GM12801 (cell line): Measurements from ENCODE around the gene CA7.
A peak's percentile ranks its signal among the peaks of the same experiment; 100 is the strongest.

Source experiments
- TF ChIP-seq, protein P1 (sequence below): IDR thresholded peaks from one replicate; pipeline ENCODE4 v1.5.1; 2011; ENCODE audit warnings: control low read depth; ENCODE audit not compliant: insufficient read length; ENCODE audit errors: extremely low read depth

CA7 gene

DNA sequence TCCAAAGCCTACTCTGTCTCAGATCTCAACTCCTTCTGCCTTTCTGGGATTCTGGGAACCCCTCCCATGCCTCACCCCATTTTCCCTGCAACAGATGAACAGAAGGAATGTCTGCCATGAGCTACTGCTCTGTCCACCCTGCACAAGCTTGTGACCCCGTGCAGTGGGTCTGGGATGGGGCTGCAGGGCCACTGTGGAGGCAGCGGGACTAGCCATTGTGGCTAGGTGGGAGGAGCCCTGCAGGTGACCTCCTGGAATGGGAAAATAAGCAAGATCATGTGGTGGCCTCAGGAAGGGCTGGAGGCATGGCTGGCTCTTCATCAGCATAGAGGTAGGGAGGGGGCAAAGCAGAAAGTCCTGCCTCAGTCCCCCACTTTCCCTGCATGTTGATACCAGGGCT, 49.8 kb downstream of the CA7 start:
- TF ChIP-seq, protein P1, sequence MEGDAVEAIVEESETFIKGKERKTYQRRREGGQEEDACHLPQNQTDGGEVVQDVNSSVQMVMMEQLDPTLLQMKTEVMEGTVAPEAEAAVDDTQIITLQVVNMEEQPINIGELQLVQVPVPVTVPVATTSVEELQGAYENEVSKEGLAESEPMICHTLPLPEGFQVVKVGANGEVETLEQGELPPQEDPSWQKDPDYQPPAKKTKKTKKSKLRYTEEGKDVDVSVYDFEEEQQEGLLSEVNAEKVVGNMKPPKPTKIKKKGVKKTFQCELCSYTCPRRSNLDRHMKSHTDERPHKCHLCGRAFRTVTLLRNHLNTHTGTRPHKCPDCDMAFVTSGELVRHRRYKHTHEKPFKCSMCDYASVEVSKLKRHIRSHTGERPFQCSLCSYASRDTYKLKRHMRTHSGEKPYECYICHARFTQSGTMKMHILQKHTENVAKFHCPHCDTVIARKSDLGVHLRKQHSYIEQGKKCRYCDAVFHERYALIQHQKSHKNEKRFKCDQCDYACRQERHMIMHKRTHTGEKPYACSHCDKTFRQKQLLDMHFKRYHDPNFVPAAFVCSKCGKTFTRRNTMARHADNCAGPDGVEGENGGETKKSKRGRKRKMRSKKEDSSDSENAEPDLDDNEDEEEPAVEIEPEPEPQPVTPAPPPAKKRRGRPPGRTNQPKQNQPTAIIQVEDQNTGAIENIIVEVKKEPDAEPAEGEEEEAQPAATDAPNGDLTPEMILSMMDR, result no peak

DNA sequence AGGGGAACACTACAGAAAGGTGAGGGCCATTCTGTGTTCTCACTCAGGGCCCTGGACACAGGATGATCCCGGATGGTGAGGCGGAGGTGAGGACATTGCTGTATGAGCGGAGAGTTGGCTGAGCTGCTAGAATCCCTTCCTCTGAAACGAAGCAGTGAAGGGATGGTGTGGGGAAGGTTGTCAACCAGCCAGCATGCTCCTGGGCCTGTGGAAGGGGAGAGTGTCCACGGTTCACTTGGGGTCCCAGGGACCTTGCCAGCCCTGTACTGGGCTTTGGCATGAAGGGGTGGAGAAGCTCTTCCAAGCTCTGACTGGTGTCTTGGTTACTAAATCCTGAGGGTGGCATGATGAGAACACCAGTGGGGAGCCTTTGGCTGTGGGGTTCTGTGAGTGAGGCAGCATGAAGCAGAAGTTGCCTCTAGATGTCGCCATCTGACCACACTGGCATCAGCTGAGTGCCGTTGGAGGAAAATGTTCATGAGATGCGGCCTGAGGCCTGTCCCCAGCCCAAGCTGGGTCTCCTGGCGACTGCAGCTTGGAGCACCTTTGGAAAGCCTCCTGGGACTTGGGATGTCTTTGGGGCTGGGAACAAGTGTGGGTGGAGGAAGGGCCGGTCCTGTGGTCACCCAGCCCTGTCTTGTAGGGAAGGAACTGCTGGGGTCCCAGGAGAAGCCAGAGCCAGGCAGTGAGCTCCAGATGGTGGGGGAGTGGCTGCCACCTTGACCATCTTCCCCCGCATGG, 50.9 kb downstream of the CA7 start:
- TF ChIP-seq, protein P1, result peak; percentile 71

DNA sequence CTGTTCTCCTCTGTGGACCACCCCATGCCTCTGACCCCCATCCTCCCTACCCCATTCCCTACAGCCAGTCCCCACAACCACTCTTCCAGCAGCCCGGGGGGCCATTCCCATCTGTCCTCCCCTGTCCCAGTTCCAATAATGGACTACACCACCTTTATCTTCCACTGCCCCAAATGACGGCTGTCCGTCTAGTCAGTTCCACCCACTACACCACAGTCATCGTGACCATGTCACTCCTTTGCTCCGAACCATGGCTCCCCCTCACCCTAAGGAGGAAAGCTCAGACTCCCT, 51.4 kb downstream of the CA7 start:
- TF ChIP-seq, protein P1, result no peak

DNA sequence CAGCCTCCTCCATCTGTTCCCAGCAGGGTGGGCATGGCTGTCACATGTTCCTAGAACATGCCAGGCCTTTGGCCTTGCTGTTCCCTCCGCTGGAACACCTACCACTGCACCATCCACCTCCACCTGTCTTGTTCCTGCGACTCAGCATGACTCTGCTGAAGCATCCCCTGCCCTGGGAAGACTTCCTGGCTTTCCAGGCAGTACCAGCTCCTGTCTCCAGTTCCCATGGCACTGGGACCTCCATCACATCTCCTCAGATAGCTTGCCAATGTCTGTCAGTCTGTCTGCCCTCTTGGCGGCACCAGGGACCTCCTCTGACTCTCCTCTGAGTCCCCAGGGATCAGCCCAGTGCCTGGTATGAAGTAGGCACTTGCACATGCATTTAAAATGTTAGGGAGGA, 51.8 kb downstream of the CA7 start:
- TF ChIP-seq, protein P1, result no peak

DNA sequence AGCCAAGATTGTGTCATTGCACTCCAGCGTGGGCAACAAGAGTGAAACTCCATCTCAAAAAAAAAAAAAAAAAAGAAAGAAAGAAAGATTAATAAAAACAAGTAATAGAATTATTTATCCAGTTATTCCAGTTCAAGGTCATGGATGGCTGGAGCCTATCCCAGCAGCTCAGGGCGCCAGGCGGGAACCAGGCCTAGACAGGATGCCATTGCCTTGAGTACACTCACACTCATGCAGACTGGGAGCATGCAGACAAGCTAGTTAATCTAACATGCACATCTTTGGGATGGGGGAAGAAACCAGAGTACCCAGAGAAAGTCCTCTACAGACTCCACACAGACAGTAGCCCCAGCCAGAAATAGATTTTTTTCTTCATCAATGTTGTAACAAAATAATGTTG, 54.0 kb downstream of the CA7 start:
- TF ChIP-seq, protein P1, result no peak

DNA sequence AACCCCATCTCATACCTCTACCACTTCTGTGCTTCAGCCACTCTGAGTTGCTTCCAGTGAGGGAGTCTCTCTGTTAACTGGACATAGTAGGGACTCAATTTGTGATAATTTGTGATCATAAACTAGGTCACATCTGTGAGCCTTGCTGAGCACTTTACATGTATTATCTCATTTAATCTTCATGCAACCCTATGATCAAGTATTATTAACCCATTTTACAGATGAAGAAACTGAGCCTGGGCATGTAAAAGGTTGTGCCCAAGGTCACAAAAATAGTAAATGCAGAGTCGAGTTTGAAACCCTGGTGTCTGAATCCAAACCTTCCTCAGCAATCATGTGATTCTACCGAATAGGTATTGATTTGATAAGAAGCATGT, 54.7 kb downstream of the CA7 start:
- TF ChIP-seq, protein P1, result no peak

DNA sequence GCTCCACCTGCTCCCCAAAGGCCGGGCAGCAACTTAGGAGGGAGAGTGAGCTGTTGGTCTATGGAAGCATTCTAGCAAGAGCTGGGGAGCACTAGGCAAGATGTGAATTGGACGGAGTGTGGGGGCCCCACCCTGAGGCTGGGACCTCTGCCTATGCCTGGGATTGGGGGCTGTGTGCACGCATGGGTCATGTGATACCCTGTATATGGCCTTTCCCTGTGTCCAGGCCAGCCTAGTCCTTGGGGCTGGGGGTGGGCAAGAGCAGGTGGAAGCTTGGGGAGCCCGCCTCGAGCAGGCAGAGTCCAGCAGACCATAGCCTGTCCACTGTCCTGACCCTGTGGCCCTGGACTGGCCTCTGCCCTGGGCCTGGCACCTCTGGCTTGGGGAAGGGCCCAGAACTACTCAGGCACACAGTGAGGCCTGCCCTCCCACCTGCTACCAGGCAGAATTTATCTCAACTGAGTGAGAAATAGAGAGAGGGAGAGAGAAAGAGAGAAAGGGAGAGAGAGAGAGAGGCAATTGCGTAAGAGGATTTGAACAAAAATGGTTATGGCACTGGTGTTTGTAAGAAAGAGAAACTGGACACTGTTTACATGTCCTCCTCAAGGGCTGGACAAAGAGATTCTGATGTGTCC, 55.2 kb downstream of the CA7 start:
- TF ChIP-seq, protein P1, result no peak
